ENCODE measurements around the gene SSTR3. TPM values are rescaled to one million over a fixed set of nuclear protein-coding genes. Genes with fewer than 3 reads are reported as not detected.

The SSTR3 gene
- total RNA-seq, 1 donor from 2014 or later = not detected

DNA sequence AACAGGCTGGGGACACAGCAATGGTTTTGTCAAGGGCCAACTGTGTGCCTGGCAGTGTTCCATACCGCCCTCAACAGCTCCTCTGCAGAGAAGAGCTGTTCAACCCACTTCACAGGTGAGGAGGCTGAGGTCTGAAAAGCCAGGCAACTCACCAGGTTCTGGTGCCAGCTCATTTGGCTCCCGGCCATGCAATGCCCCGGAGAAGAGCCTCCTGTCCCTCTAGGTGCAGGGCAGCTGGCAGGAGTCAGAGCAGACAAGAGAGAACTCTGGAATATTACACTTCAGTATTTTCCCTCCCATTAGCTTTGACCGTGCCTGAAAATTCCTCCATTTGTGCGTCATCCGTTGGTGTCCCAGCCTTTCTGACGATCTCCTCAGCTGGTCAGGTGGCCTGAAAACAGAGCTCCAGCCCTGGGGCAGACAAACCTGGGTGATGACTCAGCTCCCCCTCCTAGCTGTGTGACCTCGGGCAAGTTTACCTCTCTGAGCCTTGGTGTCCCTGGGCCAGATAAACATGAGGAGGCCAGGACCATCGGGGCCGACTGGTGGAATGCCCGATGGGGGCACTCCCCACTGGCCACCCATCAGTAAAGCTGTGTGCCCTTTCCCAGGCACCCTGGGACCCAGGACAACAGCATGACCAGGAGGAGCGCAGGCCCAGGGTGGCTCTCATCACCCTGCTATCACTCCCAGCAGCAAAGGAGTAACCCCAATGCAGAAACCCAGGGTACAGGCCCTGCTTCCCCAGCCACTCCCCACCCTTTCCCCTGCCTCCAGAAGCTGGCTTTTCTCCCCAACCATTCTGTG is 14.6 kb downstream of the SSTR3 start:
- DNase-seq (ENCODE audit: low read depth, low spot score) = no peak

DNA sequence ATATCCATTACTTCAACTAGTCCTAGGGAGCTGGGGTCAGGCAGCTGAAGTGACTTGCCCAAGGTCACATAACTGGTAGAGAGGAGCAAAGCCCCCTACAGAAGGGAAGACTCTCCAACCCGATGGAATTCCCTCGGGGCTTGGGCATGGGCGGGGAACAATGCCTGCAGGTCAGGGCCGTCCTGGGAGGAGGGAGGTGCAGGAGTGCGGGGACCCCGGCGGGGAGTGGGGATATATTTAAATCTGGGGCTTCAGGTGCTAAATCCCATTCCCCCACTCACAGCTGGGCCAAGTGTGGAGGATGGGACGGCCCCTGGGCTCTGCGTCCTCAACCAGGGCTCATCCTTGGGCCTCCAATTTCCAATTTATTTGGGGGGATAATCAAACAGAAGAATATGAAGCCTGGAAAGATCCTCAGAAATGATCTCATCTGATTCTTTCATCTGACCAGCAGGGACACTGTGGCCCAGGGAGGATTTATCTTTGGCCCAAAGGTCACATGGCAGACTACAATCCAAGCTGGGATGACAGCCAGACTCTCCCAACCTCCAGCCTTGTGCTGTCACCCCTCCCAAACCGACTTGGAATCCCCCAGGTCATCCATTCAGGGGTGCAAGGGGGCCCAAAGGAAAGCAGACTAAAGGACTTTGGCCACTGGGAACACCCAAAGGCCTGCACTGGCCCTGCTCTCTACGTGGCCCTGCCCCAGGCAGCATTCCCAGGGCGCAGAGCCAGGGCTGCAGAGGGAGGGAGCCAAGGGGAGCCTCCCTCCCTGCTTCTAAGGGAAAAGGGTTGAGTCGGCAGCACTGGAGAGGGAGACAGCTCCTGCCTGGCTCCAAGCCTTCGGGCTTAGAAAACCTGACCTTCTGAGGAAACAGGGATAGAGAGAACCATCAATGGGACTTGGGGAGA is 15.5 kb downstream of the SSTR3 start:
- peak; percentile 57 for DNase-seq (ENCODE audit: low read depth, low spot score)

DNA sequence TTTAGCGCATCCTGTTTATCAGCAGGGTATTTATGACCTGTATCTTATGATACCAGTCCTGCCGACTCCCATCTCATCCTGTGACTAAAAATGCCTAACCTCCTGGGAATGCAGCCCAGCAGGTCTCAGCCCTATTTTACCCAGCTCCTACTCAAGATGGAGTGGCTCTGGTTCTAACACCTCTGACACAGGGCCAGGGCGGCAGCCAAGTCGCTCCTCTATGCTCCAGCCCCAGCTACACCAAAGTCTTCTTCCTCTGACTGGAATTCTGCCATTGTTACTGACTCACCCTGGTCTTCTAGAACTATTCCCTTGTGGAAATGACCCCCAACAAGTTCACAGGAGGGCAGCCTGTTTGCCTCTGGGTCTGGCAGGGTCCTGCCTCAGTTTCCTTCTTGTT is 16.4 kb downstream of the SSTR3 start:
- no peak for DNase-seq (ENCODE audit: low read depth, low spot score)

DNA sequence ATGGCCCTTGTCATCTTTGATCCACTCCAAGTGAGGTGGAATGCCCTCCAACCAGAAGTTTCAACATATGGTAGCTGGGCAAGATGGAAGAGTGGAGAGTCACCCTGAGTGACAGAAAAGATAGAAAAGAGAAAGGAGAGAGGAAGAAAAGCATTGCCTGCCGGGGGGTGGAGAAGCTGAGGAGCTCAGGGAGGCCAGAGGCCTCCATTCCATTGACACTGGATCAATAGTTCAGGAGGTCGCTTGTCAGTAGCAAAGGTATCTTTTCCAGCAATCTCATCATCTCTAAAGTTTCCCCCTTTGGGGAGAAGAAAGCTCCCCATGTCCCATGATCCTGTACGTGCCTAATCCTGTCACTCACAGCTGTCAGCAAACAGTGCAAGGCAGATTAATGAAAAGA is 17.5 kb downstream of the SSTR3 start:
- DNase-seq (ENCODE audit: low read depth, low spot score) = no peak

DNA sequence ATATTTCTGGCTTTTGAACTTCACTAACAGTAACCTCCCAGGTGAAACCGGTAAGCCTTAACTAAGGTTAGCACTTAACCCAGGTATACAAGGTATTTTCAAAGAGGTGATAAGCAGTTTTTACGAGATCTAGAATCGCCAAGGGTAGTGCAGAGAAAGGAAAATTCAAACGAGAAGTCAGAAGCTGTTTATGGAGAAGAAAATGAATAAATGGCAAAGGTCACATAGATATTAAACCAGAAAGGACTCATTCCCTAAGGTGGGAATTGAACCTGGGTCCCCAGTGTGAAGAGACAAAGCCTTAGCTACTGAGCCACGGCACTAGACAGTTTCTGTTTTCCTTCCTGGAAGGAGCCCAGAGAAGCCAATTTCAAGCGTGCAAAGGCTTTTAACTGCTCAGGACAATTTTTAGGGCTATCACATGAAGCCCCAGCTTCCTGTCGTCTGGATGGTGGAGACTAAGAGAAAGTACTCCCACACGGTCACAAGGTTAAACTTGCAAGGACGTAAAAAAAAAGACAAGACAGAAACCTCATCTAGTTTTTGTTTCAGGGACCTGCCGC is 18.6 kb downstream of the SSTR3 start:
- no peak for DNase-seq (ENCODE audit: low read depth, low spot score)

DNA sequence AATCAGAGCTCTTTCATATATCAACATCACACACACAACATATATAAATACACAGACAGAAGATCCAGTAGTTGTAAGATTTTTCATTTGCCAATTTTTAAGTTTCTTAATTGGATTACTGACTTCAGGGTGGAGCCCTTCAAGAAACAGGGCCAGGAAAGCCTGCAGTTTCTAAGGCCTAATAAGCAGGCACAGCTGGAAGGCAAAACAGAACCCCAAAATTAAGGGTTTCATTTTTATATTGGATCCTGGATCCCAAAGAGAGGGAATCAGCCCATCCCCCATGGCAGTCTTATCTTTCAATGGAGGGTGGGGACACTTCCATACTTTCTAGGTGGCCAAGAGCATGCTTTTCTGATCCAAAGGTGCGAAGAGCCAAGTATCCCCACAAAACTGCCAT is 19.5 kb downstream of the SSTR3 start:
- DNase-seq (ENCODE audit: low read depth, low spot score) = no peak

DNA sequence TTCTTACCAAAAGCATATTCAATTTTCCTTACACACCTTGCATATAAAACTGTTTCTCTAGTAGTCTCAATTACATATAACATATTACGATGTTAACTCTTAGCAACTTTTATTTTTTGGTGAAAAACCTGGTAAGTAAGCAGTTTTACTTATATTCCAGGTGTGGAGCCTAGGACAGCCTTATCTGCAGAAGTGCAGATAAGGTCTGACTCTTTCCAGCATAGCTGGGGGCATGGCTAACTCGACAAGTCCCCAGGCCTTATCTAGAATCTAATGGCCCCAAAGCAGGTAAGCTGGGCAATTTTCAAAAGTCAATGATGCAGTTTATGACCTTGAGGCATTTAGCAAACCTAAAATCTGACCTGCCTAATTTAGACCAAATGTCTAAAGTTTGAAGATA is 20.1 kb downstream of the SSTR3 start:
- no peak for DNase-seq (ENCODE audit: low read depth, low spot score)

DNA sequence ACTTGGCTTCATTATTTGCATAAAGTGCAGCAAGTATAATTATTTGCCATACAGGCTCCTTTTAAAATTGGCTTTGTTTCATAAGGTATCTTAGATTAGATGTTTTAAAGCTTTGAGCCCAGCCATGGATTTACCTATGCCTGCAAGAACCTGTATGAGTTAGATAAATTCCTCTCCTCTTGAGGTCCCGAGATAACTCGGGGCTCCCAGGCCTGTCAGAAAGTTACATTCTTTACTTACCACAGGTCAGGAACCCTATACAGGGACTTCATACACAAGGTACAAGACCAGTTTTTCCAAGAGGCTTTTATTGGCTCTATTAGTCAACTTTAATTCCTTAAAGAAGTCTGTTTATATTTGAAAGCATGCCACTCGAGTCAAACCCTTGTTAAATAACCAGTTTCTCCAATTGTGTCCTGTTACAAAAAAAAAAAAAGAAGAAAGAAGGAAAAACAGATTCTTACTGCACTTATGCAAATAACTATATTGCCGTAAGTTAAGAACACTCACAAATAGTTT is 22.0 kb downstream of the SSTR3 start:
- no peak for DNase-seq (ENCODE audit: low read depth, low spot score)

DNA sequence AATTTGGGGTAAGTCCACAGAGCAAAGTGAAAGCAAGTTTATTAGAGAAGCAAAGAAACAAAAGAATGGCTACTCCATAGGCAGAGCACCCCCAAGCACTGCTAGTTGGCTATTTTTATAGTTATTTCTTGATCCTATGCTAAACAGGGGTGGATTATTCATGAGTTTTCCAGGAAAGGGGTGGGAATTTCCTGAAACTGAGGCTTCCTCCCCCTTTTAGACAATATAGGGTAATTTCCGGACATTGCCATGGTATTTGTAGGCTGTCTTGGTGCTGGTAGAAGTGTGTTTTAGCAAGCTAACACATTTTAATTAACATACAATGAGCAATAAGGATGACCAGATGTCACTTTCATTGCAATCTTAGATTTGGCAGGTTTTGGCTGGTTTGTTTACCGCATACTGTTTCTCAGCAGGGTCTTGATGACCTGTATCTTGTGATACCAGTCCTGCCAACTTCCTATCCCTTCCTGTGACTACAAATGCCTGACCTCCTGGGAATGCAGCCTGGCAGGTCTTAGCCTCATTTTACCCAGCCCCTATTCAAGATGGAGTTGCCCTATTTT is 23.3 kb downstream of the SSTR3 start:
- DNase-seq (ENCODE audit: low read depth, low spot score) = peak; percentile 74

DNA sequence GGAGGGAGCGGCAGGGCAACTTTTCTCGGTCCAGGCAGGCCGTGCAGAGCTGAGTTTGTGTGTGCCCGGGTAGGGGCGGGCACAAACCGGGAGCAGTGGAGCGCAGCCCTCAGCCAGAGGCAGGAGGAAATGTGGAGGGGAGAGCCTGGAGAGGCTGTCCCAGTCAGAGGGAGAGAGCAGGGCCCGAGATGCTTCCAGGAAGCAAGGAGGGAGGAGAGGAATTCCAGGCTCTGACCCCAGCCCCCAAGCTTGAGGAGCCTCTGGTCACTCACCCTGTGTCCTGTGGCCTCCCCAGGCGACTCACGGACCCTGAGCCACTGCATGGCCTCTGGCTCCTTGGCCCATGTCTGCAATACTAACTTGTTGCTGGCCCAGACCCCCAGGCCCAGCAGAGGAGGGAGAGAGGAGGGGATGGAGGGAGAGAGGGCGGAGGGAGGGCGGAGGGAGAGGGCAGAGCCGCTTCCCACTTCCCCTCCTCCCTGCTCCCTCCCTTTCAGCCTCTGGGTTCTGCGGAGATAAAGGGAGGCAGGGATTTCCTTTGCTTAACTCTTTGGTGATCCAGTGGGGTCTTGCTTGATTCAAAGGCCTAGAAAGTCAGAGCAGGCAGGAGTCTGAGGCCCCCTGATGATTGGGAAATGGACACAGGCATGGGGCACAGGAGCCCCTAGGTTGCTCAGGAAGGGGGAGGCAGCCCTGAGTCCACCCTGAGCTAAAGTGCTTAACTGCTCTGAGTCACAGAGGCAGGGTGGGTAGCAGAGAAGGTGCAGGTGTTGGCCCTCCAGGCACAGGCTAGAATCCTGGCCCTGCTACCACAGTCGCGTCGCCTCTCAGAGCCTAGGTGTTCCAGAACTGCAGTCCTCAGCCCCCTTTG is 24.2 kb downstream of the SSTR3 start, which contains the start of gene C1QTNF6:
Gene C1QTNF6, minus strand, starts transcription at position 357 of the 871 bp plus-strand sequence. Its CDS starts 34 bp downstream, at position 323.
- DNase-seq (ENCODE audit: low read depth, low spot score) = no peak

DNA sequence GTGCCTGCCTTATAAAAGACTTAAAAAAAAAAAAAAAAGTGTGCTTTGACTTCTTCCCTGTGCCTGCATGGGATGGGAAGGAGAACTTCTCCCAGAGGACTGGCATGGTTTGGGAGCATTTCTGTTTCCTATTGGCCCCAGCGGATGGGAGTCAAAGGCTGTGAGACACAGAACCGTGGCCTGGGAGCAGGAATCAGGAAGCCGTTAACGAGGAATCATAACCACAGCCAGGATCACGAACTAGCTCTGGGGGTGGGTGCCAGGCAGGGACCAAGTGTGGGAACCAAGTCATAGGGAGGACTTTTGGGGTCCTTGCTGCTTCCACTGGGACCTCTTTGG is 24.8 kb downstream of the SSTR3 start:
- DNase-seq (ENCODE audit: low read depth, low spot score) = no peak

DNA sequence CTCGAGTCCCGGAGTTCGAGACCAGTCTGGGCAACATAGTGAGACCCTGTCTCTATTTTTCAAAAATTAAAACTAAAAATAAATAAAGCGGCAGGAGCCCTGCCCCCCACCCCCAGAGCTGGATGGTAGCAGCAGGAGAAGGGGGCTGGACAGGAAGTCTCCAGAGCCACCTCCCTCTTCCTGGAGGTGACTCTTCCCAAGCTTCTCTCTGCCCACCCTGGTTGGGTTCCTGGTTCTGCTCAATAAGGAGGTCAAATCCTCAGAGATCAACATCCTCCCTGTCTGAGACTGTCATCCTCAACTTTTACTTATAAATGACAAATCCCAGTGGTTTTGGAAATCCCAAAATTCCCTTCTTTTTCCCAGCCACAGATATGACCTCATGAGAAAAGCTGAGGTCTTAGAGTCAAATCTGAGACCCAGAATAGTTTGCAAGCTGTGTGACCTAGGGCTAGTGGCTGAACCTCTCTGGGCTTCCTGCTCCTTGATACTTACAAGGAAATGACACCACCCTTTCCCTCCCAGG is 25.2 kb downstream of the SSTR3 start:
- no peak for DNase-seq (ENCODE audit: low read depth, low spot score)

DNA sequence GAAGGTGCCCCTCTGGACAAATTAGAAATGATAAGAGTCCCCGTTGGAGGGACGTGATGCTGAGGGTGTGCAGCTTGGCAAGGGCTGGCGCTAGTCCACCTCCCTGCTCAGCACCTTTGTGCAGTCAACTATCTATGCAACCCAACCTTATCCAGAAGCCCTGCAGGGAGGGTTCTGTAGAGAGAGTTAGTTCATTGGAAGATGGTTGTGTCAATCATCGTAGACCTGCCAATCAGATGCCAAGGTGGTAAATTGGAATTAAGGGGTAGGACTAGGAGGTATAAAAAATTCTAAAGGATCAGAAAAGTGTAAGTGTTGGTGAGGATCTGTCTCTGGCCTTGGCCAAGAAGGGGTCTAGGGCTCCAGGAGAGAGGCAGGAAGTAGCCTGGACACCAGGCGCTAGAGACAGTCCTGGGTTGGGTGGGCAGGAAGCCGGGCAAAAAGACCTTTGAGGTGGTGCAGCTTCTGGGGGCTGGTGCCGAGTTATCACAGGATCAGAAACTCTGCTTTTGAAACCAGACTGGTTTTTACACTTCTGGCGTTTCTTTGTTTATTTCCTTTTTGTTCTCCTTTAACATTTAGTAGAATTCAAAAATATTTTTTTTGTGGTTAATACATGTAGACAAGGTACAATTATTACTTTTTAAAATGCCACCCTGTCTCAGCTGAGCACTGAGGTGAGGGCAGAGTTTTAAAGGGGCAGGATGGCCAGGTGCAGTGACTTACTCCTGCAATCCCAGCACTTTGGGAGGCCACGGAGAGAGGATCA is 25.9 kb downstream of the SSTR3 start:
- DNase-seq (ENCODE audit: low read depth, low spot score) = peak; percentile 80

DNA sequence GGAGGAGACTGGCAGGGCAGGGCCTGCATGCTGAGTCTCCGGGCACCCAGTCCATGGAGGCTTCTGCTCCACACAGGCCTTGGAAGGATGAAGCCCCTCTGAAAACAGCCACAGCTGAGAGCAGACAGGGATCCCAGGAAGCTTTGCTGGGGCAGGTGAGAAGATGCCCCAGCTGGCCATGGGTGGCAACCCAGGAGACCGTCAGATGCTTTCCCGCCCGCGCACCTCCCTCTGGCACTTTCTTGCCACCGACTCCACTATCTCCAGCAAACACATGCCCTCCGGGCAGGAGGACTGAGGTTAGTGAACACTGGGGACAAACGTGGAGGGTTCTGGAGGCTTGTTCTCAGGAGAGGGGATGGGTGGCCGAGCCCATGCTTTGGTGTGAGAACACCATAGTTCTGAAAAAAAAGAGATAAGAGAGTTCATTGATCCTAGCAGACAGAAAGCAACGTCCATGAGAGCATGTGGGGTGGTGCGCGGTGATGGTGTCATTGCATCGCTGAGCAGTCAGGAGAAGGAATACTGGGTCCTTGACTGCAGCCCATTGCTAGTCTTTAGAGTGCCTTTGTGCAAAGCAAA is 26.5 kb downstream of the SSTR3 start:
- DNase-seq (ENCODE audit: low read depth, low spot score) = no peak

DNA sequence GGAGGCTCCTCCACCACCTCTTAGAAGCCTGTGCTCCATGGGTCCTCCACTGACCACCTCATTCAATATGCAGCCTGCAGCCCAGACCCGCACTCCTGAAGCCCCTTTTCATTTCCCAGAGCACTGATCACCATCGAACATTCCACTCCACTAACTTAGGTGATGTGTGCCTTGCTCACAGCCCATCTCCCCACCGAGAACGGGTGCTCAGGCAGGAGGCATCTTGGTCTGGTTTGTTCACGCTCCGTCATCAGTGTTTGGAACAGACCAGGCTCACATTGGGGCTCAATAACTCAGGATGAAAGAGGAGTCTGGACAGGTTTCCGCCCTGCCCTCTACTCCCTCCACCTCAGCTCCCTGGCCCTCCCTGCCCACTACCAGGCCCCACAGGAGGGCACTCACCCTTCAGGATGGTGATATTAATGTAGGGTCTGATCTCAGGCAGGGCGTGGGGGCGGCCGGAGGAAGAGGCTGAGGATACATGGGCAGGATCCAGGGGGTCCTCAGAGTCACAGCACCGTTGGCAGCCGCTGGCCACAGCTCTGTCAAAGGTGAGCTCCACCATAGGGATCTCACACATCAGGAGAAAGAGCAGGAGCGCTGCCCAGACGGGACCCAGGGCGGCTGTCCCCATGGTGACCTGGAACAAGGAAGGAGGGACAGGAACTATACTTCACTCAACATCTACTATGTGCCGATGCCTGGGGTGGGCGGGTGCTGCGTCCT is 27.3 kb downstream of the SSTR3 start:
- no peak for DNase-seq (ENCODE audit: low read depth, low spot score)

DNA sequence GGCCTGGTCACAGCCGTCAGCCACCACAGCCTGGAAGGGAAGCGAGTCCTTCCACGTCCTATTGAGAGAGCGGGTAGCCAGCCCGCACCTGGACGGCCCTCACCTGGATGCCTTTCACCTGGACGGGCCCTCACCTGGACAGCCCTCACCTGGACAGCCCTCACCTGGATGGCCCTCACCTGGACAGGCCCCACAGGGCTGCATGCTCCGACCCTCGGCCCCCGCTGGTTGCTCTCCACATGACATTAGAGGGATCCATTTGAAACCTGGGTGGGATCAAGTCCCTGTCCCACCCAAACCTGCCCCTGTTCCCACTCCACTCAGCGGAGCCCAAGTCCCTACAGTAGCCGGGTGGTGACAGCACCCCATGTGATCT is 27.9 kb downstream of the SSTR3 start:
- DNase-seq (ENCODE audit: low read depth, low spot score) = no peak

DNA sequence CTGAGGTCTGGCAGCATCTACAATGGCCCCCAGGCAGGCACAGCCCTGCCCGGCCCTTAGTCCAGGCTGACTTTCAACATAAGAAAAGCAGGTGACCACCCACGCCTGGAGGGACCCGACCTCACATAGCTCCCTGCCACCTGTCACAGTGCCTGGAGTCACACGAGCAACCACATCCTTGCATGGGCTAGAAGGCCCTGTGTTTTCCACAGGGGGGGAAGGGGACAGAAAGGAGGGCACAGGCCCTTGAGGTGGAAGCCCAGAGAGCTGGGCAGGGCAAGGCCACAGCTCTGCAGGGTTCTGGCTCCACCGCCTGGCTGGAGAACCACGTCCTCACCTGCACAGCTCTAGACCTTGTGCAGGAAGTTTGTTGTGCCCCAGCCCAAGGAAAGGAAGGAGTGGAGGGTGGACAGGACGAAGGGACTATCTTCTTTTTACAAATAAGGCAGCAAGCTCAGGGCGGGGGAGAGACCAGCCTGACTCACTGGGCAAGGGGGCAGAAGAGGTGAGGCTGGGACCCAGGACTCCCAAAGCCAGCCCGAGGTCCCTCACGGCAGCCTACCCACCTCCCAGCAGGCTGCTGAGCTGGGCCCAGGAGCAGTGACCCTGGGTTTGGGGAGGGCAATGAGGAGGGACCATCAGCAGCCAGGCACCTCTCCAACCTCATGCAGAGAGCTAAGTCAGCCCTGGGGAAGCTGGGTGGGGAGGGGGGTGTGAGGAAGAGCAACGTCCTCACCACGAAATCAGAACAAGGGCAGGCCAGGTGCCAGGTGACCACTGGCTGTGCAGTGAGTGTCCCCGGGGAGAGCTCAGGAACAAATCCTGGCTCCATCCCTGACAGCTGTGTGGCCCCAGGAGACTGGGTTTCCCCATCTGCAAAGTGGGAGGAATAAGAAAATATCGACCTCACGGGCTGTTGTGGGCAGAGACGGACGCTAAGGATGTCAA is 28.6 kb downstream of the SSTR3 start:
- DNase-seq (ENCODE audit: low read depth, low spot score) = no peak

DNA sequence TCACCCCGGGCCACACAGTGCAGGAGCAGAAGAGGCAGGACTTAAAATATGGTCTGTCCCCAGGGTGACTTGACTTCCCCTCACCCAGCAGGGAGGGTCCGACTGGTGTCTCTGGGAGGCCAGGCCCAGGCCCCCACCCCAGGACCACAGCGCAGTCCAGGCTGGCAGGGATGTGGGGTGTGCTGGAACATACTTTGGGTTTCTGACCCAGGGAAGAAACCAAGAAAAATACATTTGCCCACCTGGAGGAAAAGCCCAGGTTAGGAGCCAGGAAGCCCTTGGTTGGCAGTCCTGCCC is 29.4 kb downstream of the SSTR3 start:
- no peak for DNase-seq (ENCODE audit: low read depth, low spot score)
